DMS114 treated with DMSO at 0.1 percent for 48 hours (cell line): ENCODE data around the gene PITPNM1.
A peak's percentile ranks its signal among the peaks of the same experiment; 100 is the strongest.
"Not testable (repeated sequence)": the region's sequence is repeated elsewhere in the genome, so short reads cannot be mapped to it uniquely, and the experiment has no call there.

ENCODE experiments used
- DNase-seq: peaks from one replicate; lab custom pipeline; 2025; ENCODE audit not compliant: unreplicated experiment; lab: John Stamatoyannopoulos, UW

Gene PITPNM1

DNA sequence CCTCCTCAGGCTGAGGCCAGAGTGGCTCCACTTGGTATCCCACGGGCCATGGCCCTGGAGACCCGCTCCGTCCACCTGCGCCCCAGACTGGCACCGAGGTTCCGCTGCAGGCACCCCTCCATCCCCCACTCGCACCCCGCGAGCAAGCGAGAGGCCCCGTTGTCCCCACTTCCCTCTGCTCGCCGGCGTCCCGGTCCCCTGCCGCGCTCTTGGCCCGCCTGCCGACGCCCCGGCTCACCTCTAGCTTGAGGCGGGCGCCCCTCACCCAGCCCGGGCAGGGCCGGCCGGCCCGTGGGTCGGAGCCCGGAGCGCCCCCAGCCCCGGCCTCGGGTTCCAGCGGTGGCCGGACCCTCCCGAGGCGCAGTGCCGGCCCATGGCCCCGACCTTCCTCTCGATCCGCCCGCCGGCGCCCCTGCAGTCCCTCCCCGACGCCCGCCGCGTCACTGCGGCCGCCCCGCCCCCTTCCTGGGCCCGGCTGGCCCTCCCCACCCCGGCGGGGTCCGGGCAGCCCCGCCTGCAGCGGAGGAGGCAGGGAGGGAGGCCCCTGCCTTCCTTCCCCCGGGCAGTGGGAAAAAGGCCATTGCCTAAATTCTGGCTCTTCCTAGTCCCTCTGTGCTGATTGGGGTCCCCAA is at the start of gene PITPNM1:
Gene PITPNM1 (minus strand): TSS at position 414 of the 632 bp plus-strand sequence. CDS start 1,183 bp downstream, outside the sequence.
- peak; percentile 49 for DNase-seq

DNA sequence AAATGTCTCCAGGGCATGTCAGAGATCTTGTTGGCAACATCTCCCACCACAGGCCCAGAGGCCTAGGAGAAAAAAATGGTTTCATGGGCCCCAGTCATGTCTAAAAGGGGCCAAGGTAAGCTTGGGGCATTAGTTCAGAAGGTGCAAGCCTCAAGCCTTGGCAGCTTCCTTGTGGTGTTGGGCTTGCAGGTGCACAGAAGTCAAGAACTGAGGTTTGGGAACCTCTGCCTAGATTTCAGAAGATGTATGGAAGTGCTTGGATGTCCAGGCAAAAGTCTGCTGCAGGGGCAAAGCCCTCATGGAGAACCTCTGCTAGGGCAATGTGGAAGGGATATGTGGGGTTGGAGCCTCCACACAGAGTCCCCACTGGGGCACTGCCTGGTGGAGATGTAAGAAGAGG is 46.5 kb upstream of the PITPNM1 start:
- DNase-seq: not testable (repeated sequence)

DNA sequence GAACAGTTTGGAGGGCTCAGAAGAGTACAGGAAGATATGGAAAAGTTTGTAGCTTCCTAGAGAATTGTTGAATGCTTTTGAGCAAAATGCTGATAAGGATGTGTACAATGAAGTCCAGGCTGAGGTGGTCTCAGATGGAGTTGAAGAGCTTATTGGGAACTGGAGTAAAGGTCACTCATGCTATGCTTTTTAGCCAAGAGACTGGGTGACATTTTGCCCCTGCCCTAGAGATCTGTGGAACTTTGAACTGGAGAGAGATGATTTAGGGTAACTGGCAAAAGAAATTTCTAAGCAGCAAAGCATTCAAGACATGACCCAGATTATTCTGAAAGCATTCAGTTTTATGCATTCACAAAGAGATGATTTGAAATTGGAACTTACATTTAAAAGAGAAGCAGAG is 46.0 kb upstream of the PITPNM1 start:
- no peak for DNase-seq

DNA sequence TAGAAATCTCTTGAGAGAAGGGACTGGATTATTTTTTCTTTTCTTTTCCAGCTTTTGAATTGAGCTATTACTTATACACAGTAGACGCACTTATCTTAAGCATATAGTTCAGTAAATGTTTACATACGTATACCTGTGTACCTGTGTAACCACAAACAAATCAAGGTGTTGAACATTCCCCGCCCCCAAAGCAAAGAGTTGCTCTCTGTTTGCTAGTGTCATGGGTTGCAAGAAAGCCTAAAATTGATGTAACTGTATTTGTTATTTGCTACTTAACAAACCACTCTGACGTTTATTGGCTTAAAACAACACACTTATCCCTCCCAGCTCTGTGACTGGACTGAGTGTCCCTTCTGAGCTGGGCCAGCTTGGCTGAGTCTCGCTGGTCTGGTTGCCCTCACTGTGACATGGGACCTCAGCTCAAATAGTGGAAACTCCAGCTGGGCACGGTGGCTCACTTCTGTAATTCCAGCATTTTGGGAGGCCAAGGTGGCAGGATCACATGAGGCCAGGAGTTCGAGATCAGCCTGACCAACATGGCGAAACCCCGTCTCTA is 43.5 kb upstream of the PITPNM1 start:
- DNase-seq: no peak

DNA sequence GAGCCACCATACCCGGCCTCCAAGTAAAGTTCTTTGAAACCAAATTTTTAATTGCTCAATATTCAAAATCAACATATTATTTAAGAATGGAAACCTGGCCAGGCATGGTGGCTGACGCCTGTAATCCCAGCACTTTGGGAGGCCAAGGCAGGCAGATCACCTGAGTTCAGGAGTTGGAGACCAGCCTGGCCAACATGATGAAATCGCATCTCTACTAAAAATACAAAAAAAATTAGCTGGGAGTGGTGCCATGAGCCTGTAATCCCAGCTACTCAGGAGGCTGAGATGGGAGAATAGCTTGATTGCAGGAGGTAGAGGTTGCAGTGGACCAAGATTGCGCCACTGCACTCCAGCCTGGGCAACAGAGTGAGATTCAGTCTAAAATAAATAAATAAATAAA is 42.9 kb upstream of the PITPNM1 start:
- DNase-seq: not testable (repeated sequence)

DNA sequence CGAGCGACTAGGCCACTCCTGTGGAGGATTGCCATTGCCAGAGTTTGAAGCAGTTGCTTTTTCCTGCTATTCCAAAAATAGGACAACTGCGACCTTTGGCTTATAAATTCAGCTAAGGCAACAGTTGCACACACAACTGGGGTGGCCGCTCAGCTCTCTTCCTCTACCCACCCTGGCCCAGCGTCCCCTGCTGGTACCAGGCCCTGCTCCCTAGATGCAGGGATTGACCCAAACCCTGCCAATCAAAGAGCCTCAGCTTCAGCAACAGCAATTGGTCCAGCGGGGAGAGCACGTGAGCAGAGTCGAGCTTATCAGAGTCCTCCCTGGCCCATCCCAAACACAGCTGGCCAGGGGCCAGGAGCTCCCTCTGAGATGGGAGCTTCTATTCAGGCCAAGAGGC is 40.1 kb upstream of the PITPNM1 start:
- no peak for DNase-seq

DNA sequence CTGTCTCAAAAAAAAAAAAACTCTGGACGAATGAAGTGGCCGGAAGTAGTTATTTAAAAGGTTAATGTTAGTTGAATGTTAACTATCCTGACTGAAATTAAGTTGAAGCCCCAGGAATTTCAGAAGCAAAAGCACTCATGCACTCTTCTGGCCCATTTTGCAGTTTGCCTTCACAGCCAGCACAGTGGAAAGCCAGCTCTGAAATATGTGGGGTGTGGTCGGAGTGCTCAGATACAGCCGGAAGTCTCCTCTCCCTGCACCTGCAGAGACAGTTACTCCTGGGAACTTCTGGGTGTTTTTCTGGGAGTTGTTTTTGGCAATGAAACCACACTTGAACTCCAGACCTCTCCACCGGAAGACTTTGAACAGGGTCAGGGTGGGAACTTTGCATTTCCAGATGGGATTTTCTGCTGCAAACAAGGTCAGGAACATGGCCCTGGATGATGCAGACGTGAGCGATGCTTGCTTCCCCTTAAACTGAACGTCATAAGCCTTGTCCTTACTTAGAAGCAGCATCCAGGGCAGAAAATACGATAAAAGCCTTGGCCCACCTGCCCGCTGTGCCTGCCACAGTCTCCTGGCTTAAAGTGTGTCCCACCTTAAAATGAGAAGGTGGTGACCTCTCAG is 39.6 kb upstream of the PITPNM1 start:
- DNase-seq: no peak

DNA sequence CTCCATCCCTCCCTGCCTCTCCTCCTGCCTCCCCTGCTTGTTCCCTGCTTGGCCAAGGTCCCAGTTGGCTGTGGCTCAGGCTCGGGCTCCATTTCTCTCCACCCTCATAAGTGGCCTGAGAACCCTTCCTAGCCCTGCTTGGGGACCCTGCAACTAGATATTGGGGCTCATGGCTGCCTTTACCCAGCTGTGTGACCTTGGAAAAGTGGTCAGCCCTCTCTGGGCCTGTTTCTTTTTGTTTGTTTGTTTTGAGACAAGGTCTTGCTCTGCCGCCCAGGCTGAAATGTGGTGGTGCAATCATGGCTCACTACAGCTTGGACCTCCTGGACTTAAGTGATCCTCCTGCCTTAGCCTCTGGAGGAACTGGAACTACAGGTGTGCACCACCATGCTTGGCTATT is 38.4 kb upstream of the PITPNM1 start:
- DNase-seq: no peak

DNA sequence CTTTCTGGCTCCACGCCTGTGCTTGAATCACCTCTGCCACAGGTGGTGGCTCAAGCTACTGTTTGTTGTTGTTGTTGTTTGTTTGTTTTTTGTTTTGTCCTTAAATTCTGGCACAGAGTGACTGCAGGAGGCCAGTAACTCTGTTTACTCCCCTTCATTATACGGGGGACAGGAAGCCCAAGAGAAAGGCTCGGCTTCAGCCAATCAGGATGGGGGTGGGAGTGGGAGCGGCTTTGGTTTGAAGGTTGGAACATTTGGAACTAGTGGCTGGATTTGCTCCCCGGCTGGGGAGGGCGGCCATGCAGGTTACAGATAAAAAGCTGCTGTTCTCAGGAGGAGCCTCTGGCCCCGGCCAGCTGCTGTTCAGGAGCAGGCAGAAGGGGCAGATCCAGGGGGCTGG is 37.8 kb upstream of the PITPNM1 start:
- no peak for DNase-seq

DNA sequence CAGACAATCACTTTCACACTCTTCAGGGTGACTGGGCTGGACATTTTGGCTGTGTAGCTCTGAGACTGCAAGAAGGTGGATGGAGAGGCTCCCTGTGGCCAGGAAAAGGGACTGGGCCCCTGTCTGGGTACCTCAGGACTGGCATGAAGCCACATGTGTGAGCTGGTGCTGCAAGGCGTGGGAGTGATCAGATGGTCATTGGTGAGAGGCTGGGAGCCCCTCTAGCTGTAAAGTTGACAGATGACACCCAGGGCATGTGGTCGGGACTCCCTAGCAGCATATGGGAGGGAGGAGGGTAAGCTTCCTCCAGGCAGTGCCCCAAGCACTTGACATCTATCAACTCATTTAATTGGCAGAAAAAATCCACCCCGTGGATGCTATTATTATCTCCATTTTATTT is 37.0 kb upstream of the PITPNM1 start:
- no peak for DNase-seq

DNA sequence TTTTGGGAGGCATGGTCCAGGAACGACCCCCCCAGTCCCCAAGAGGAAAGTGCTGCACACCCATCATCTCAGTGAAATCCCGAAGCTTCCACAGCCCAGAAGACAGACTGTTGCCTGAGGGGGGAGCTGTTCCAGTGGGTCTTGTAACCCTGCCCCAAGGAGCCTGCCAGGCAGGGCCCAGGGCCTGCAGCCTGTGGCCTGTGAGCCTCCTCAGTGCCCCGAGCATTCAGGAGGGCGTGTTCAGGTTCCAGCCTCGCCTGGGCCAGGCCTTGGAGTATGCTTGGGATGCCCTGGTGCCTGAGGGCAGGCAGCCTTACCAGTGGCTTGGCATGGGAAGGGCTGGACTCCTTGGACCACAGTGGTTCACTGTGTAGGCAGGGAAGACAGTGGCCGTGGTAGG is 36.0 kb upstream of the PITPNM1 start:
- no peak for DNase-seq

DNA sequence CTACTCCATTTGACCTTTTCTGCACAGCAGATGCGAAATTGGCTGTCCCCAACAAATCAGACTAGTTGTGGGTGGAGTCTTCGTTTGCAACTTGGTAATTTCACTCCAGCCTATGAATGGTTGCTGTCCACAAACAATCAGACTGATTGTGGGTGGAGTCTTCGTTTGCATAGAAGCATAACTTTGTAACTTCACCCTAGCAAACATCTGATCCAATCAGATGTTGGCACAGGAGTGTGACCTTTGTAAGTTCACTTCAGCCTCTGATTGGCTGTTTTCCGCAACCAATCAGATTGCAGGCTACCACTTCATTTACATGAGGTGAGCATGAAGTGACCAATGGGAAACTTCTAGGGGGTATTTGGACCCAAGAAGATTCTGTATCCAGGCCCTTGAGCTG is 34.4 kb upstream of the PITPNM1 start:
- no peak for DNase-seq

DNA sequence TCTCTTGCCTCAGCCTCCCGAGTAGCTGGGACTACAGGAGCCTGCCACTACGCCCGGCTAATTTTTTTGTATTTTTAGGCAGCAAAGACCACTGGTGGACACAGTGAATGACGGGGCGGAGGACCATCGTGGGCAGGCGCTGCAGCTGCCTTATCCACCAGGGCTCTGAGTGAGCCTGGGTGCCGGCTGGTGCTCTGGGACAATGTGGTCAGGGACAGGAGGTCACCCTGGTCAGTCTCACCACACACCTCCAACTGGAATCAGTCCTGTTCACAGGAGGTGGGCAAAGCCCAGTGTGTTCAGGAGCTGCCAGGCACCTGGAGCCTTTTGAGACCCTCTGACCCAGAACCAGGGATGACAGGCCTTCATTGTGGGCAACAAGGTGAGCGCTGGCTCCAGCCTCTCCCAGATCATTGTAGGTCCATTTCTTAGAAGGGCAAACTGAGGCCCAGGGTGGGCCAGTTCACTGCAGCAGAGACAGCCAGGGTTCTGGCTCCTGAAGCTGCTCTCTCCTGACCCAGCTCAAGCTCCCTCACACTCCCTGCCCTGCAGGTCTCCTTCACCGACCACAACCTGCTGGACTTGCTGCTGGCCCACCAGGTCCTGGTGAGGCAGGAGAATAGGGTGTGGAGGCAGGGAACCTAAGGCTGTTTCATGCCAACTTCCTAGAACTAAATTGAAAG is 33.8 kb upstream of the PITPNM1 start:
- DNase-seq: no peak

DNA sequence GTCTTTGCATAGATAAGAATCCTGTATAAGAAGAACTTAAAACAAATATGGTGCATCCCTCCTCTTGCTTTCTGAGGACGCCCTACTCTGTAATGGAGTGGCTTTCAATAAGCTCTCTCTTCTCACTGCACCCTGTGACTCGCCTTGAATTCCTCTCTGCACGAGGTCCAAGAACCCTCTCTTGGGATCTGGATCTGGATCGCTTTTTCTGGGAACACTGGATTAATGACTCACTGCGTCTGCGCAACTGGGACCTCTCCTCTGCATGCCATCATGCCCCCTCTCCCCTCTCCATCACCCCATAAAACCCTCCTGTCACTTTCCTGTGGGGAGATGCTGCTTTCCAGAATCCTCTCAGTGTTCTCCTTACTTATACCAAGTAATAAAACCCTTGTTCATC is 33.1 kb upstream of the PITPNM1 start:
- DNase-seq: no peak

DNA sequence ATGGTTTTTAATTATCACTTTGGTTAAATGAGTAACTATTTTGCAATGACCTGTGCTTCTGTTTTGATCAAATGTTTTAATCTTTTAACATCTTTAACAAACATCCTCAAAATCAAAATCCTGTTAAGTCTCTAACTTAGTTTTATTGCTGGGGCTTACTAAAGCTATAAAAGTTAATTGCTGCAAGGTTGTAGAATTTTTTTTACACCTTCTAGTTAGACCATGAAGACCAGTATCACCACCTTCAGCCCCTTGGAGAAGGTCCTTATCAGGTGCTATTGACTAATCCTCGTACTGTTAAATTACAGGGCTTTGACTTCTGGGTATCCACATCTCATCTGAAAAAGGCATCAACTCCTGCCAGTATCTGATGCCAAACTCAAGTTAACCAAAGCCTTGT is 30.4 kb upstream of the PITPNM1 start:
- DNase-seq: no peak

DNA sequence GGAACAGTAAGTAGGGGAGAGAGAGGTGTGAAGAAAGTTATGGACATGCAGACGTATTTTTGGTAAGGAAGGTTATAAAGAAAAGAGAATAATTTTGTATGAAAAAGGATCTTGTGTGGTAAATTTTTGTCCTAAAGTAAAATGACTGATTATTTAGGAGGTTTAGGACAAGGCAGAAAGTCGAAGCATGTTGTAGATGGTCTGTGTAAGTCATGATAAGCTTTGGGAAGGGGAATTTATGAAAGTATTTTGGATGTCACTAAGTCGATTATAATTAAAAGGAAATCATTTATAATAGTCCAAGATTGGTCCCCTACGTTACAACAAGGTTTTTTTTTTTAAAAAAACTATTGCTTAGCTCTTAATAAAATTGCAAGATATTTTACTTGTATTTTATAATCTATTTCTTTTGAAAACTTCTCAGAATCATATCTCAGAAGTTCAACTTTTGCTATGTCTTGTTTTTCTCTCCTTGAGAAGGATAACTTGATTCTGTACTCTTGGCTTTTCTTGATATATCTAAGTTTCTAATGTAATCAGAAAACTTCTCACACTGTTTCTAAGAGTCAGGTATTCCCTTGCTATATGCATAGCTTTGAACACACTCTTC is 29.0 kb upstream of the PITPNM1 start:
- peak; percentile 45 for DNase-seq

DNA sequence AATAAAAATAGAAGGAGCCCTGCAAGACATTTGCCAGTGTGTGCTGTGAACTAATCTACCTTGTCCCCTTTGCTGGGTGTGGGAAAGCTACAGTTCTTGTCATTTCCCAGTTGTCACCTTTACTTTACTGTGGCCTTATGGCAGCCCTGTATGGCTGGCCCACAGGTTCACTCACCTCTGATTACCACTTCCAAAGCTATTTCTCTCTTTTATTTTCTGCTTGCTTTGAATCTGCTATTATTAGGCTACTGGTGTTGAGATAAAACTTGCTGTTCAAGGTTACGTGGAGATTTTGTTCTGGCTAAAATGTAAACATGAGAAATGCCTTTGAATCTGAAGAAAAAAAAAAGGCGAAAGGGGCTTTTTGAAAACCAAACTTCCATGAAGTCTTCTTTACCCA is 27.7 kb upstream of the PITPNM1 start:
- no peak for DNase-seq

DNA sequence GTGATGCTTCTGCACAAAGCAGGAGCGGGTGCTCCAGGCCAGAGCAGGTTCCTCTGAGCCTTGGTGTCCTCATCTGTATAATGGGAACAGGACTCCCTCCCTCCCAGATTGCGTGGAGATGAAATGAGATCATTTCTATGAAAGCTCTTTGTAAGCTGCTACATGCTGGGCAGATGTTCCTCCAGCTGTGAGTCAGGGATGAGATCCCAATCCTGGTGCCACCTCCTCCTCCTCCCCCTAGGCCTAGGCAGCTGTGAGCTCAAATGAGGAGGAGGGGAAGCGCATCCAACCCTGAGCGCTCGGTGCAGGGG is 25.1 kb upstream of the PITPNM1 start:
- DNase-seq: no peak

DNA sequence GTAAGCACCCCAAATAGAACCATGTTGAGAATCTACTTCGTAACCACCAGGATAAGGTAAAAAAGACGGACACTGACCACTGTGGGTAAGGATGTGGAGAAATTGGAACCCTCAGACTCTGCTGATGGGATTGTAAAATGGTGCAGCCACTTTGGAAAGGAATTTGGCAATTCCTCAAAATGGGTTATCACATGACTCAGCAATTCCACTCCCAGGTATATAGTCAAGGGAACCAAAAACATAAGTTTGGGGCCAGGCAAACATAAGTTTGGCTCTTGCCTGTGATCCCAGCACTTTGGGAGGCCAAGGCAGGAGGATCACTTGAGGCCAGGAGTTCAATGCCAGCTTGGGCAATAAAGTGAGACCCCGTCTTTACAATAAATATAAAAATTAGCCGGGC is 23.2 kb upstream of the PITPNM1 start:
- DNase-seq: no peak

DNA sequence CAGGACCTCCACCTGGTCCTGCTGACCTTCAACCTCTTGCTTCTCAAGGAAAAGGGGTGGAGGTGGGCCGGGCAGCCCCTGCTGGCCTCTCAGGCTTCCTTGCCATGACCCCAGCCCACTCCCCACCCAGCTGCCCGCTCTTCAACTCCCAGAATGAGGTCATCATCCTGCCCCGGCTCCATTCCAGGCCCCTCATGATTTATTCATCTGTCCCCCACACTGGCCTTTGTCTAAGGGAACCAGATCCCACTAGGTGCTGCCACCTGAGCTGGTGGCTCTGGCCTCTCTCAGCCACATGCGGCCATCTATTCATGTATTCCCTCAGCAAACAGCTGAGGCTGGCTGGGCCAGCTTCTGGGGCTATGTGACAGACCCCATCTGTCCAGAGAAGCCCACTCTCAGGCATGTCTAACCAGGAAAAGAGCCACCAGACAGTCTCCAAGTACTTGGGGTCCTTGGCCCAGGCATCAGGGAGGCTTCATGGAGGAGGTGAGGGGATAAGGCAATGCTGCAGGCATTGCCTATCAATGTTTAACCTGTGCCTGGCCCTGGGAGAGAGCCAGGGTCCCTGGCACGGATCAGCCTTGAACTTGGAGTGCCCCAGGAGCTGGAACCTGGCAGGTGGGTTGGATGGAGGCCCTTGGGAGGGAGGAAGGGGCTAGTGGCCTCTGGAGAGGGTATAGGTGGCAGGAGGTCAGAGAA is 20.3 kb upstream of the PITPNM1 start:
- DNase-seq: no peak

DNA sequence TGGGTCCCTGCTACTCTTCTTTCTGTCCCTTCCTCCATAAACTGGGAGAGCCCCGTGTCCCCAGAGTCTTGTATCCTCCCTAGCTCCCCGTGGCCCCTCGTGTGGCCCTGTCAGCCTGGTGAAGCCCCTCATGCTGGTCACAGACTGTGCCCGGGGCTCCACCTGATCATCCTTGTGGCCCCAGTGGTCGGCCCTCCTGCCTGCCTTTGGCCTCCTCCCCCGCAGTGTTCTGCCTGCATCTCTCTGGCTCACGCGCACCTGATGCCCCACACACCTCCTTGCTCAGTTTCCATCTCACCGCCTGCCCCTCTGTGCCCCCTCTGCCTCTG is 19.3 kb upstream of the PITPNM1 start:
- DNase-seq: no peak
